ENCODE measurements around the gene TMC5. TPM values are rescaled to one million over a fixed set of nuclear protein-coding genes. Genes with fewer than 3 reads are reported as not detected.

TMC5 gene
- total and polyA plus RNA-seq, 9 donors: 0.35 to 5.5 (median 0.83) TPM; not detected in 2

DNA sequence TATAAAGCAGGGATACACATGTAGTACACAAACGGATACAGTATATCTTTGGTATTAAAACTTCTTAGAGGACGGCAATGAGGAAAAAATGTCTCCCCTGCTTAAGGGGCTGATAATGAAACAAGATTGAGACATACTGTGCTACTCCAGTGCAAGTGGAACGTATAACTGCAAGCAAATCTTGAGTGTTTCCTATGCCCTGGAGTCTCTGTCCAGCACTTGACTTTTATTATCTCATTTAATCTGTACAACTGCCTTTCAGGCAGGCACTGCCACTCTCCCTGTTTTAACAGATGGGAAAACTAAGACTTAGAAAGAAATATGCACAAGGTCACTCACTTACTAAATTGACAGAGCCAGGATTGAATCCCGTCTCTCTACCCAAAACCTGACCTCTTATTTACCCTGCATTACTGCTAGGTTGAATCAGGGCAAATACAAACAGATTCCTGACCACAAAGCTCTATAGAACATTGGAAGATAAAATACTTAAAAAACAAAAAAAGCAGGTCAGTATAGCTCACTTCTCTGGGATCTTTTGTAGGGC, 28.7 kb downstream of the TMC5 start:
- WGBS, 3 donors: 58 to 72% (median 60%) methylated on average over 4 of the region's 4 CpGs
- no peak for DNase-seq
- Histone ChIP-seq H3K4me3 (no peak overlapping the region), H3K9me3 (no peaks in the 10 kb centered on the region), H3K27ac (no peak overlapping the region), H3K4me1 (ENCODE audit: insufficient read depth) (no peaks in the 10 kb centered on the region), H3K27me3 (no peaks in the 10 kb centered on the region), H3K36me3 (no peaks in the 10 kb centered on the region)
- intact Hi-C loops (cut with DNase I): no loop called here
- TF ChIP-seq, protein P1, sequence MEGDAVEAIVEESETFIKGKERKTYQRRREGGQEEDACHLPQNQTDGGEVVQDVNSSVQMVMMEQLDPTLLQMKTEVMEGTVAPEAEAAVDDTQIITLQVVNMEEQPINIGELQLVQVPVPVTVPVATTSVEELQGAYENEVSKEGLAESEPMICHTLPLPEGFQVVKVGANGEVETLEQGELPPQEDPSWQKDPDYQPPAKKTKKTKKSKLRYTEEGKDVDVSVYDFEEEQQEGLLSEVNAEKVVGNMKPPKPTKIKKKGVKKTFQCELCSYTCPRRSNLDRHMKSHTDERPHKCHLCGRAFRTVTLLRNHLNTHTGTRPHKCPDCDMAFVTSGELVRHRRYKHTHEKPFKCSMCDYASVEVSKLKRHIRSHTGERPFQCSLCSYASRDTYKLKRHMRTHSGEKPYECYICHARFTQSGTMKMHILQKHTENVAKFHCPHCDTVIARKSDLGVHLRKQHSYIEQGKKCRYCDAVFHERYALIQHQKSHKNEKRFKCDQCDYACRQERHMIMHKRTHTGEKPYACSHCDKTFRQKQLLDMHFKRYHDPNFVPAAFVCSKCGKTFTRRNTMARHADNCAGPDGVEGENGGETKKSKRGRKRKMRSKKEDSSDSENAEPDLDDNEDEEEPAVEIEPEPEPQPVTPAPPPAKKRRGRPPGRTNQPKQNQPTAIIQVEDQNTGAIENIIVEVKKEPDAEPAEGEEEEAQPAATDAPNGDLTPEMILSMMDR (IDR thresholded peaks at IDR 0.05): no peak
- TF ChIP-seq EP300 (IDR thresholded peaks at IDR 0.05): no peak
- TF ChIP-seq POLR2A (IDR thresholded peaks at IDR 0.05): no peak

DNA sequence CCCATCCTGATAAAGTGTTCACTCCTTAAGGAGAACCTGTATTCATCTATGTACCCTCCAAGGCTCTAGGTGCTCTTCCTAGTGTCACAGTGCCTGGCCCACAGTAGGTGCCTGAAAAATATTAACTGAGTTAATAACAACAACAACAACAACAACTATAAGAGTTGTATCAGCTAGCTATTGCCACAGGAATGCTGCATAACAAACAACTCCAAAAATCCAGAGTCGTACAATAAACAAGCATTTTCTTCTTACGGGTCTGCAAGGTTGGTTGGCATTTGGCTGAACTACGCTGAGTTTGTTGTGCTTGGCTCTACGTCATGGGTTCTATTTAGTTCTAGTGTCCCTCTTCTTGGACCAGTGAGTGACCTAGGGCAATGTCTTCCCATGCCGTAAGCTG, 29.2 kb downstream of the TMC5 start:
- Histone ChIP-seq H3K27me3 (no peaks in the 10 kb centered on the region), H3K27ac (no peak overlapping the region), H3K4me1 (ENCODE audit: insufficient read depth) (no peaks in the 10 kb centered on the region), H3K36me3 (no peaks in the 10 kb centered on the region), H3K4me3 (no peak overlapping the region), H3K9me3 (no peaks in the 10 kb centered on the region)
- DNase-seq: no peak
- TF ChIP-seq, protein P1 (IDR thresholded peaks at IDR 0.05): no peak
- no peak for TF ChIP-seq POLR2A (IDR thresholded peaks at IDR 0.05)
- no peak for TF ChIP-seq EP300 (IDR thresholded peaks at IDR 0.05)
- 88 to 94% (median 91%) methylated on average over 5 of the region's 5 CpGs for WGBS, 3 donors
- intact Hi-C loops (cut with DNase I): no loop called here

DNA sequence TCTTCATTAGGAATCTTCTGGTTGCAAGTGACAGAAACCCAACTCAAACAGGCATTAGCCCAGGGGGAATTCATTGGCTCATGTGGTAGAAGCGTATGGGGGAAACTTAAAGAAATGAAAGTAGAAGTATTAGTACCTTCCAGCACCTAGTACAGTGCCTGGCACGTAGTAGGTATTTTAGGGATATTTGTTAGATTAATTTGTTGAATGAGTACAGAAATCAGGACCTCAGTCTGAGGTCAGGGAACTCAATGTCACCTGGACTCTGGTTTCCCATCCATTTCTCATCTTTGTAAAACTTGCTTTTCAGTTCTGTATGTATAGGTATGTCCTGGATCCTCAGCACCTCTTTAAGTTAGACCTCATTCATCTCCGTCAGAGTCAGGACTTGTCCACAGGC, 32.5 kb downstream of the TMC5 start:
- WGBS, 3 donors: 71 to 84% (median 72%) methylated on average over 3 of the region's 3 CpGs
- H3K9me3 ChIP-seq: no peaks in the 10 kb centered on the region
- no peak for DNase-seq
- H3K36me3 ChIP-seq: no peaks in the 10 kb centered on the region
- no peak overlapping the region for H3K4me3 ChIP-seq
- intact Hi-C loops (cut with DNase I): no loop called here
- TF ChIP-seq POLR2A (IDR thresholded peaks at IDR 0.05) (no peak), EP300 (IDR thresholded peaks at IDR 0.05) (no peak)
- TF ChIP-seq, protein P1 (IDR thresholded peaks at IDR 0.05): no peak
- no peak overlapping the region for H3K27ac ChIP-seq
- no peaks in the 10 kb centered on the region for H3K27me3 ChIP-seq
- no peaks in the 10 kb centered on the region for H3K4me1 ChIP-seq (ENCODE audit: insufficient read depth)

DNA sequence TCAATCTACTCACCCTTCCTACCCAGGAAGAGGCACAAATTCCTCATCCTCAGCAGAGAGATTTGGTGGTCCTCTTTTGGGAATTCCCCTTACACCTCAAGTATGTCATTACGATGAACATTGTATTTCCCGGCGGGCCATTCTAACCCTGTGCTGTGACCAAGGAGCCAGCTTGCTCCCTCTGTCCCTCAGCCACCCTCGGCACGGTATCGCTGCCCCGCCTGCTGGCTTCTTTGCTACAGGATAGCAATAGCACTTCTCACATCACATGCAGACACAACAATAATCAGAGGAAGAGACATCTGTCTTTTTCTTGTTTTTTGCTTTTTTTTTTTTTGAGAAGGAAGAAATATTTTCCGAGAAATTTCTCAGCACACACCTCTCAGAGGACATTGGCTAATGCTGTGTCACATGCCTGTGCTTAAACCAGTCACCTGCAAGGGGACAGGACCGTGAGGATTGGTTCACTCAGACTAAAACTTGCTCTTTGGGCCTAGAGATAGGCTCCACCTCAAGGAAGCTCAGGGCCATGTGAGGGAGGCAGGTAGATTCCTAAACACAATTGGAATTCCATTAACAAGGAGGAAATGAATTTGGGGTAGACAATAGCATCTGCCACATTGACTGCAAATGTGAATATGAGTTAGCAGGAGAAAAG, 41.2 kb downstream of the TMC5 start:
- no peak for TF ChIP-seq POLR2A (IDR thresholded peaks at IDR 0.05)
- no peak for TF ChIP-seq EP300 (IDR thresholded peaks at IDR 0.05)
- TF ChIP-seq, protein P1 (IDR thresholded peaks at IDR 0.05): no peak
- Histone ChIP-seq H3K27me3 (no peaks in the 10 kb centered on the region), H3K36me3 (no peaks in the 10 kb centered on the region), H3K4me1 (ENCODE audit: insufficient read depth) (no peaks in the 10 kb centered on the region), H3K27ac (no peak overlapping the region), H3K4me3 (no peak overlapping the region), H3K9me3 (peaks cover 0 to under 1% of the 10 kb centered on the region in 2 donors)
- no peak for DNase-seq
- 76 to 87% (median 80%) methylated on average over 9 of the region's 9 CpGs for WGBS, 3 donors
- intact Hi-C loops (cut with DNase I): no loop called here
